Psoas muscle (tissue), 8 donors: Measurements from ENCODE around the gene CEACAM19. TPM values are rescaled to one million over a fixed set of nuclear protein-coding genes. Genes with fewer than 3 reads are reported as not detected.

ENCODE experiments used
- ATAC-seq, 4 donors: fragments of 200-7000 bp; cut with Tn5 transposase; one replicate each; pipeline ENCODE4 v1.9.1; 2020; ENCODE audit warnings: moderate library complexity in 3 of 4, mild to moderate bottlenecking in 2 of 4
- DNase-seq, 2 donors: peaks; one replicate each; pipeline ENCODE4 v3.0.0-alpha.2; 2020
- H3K27ac ChIP-seq: fragments of 200-600 bp; one replicate; pipeline ENCODE4 v1.8.0; 2022
- H3K27me3 ChIP-seq, 3 donors: fragments of 200-600 bp in 1 of 3; one replicate each; pipeline versions ENCODE4 v1.6.1 to v1.8.0; 2013 to 2022; ENCODE audit warnings: low read length in 2 of 3, mild to moderate bottlenecking in 2 of 3, moderate library complexity in 1 of 3; ENCODE audit not compliant: insufficient read depth in 3 of 3
- H3K36me3 ChIP-seq, 2 donors: fragments of 200-600 bp in 1 of 2; one replicate each; pipeline versions ENCODE4 v1.6.1 to v1.8.0; 2013 to 2022; ENCODE audit warnings: low read depth in 1 of 2, mild to moderate bottlenecking in 1 of 2, moderate library complexity in 1 of 2; ENCODE audit not compliant: insufficient read depth in 1 of 2
- H3K4me1 ChIP-seq: fragments of 200-600 bp; one replicate; pipeline ENCODE4 v1.8.0; 2022
- H3K4me3 ChIP-seq: fragments of 200-600 bp; one replicate; pipeline ENCODE4 v1.8.0; 2022; ENCODE audit warnings: mild to moderate bottlenecking
- H3K9me3 ChIP-seq: fragments of 200-600 bp; one replicate; pipeline ENCODE4 v1.8.0; 2022
- CTCF ChIP-seq: fragments of 200-600 bp; IDR thresholded peaks from one replicate; pipeline ENCODE4 v1.8.0; 2022; ENCODE audit warnings: antibody characterized with exemption
- WGBS, 3 donors: extraction: QIAGEN DNeasy Blood & Tissue Kit; methylation state at CpG; one replicate each; pipeline versions ENCODE4 v1.1.6 to v1.1.7; 2013; 5-methylcytosine and 5-hydroxymethylcytosine counted together
- intact Hi-C, 2 donors: fragments of 100-400 bp; cut with DNase I; formaldehyde crosslinking; loops; one replicate each; pipeline versions ENCODE4 v1.11.0 to v1.14.2; 2022
- polyA plus RNA-seq, 3 donors: library from polyadenylated mRNA; stranded (reverse); fragments of 200-250 nt; gene quantifications; one replicate each; pipeline ENCODE4 v1.2.3, GENCODE V29; 2013
- total RNA-seq, 4 donors: library from RNA; stranded (reverse); fragmentation: NEBNext Ultra II Directional in 2 of 4; extraction: Animal tissue kit (Norgen Biotek cat#: 25700) in 2 of 4; gene quantifications; one replicate each; pipeline versions ENCODE4 v1.2.1 to v1.2.4, GENCODE V29; 2021 to 2023
- donor health status: healthy with polysubstance abuse.
- donor health status: DM: no; HTN: no; CAD: no; lungs with moderate emphysema.
- donor health status: Bipolar disorder and iron deficiency.
- donor health status: healthy.
- donor health status: DM: yes; HTN: yes; CAD: no.
- donor health status: DM: no; HTN: no; CAD: no.
- donor health status: DM: no; HTN: no; CAD: no.
- donor health status: DM: yes; HTN: yes; CAD: no.

CEACAM19 gene
- total and polyA plus RNA-seq, 7 donors = 3.7 to 14.7 (median 8.6) TPM

- H3K27ac ChIP-seq = no peak overlapping the region
- DNase-seq = no peak
- H3K36me3 ChIP-seq = peaks cover 13 to 84% of the 10 kb centered on the region in 2 donors
- ATAC-seq = no peak
- H3K27me3 ChIP-seq = no peaks in the 10 kb centered on the region
- WGBS, 3 donors = 41 to 65% (median 50%) methylated on average over 7 of the region's 7 CpGs
- intact Hi-C loops = no loop called here
- H3K4me1 ChIP-seq = no peaks in the 10 kb centered on the region
- H3K4me3 ChIP-seq = no peak overlapping the region
- no peaks in the 10 kb centered on the region for H3K9me3 ChIP-seq
- TF ChIP-seq CTCF = no peak
Measured at GRCh38 chr19:44662691-44663385, 8.4 kb upstream of the CEACAM19 start.

- Histone ChIP-seq H3K4me3 (no peak overlapping the region), H3K36me3 (peaks cover 13 to 73% of the 10 kb centered on the region in 2 donors), H3K9me3 (no peaks in the 10 kb centered on the region), H3K4me1 (no peaks in the 10 kb centered on the region), H3K27me3 (no peaks in the 10 kb centered on the region), H3K27ac (no peak overlapping the region)
- intact Hi-C loops = no loop called here
- ATAC-seq = no peak
- WGBS, 3 donors = 95 to 98% (median 98%) methylated on average over 5 of the region's 5 CpGs
- no peak for DNase-seq
- TF ChIP-seq CTCF = no peak
Measured at GRCh38 chr19:44663996-44664395, 7.3 kb upstream of the CEACAM19 start.

GRCh38 chr19:44664976-44665375 lies 6.3 kb upstream of the CEACAM19 start:
- Histone ChIP-seq H3K36me3 (peaks cover 11 to 63% of the 10 kb centered on the region in 2 donors), H3K27me3 (no peaks in the 10 kb centered on the region), H3K27ac (no peak overlapping the region), H3K4me1 (no peaks in the 10 kb centered on the region), H3K9me3 (no peaks in the 10 kb centered on the region), H3K4me3 (no peak overlapping the region)
- WGBS, 3 donors = 91 to 98% (median 96%) methylated on average over 10 of the region's 10 CpGs
- ATAC-seq (no peak), DNase-seq (no peak)
- TF ChIP-seq CTCF = no peak
- intact Hi-C loops = no loop called here

GRCh38 chr19:44666852-44667556 lies 4.3 kb upstream of the CEACAM19 start:
- no peaks in the 10 kb centered on the region for H3K4me1 ChIP-seq
- no peaks in the 10 kb centered on the region for H3K9me3 ChIP-seq
- H3K27me3 ChIP-seq = no peaks in the 10 kb centered on the region
- no peak for TF ChIP-seq CTCF
- no peak for DNase-seq
- H3K4me3 ChIP-seq = no peak overlapping the region
- H3K27ac ChIP-seq = no peak overlapping the region
- peak in 3 of 4 donors; percentile 4 to 28 (median 11) for ATAC-seq
- H3K36me3 ChIP-seq = peaks cover 0 to 43% of the 10 kb centered on the region in 2 donors
- intact Hi-C loops = no loop called here
- WGBS, 3 donors = 76 to 82% (median 80%) methylated on average over 7 of the region's 7 CpGs
